Epithelial cell of proximal tubule (primary cell): Measurements from ENCODE around the gene TEX22. TPM values are rescaled to one million over a fixed set of nuclear protein-coding genes. Genes with fewer than 3 reads are reported as not detected.

ENCODE experiments used
- DNase-seq: peaks from one replicate; pipeline ENCODE4 v3.0.0-alpha.2; 2011; ENCODE audit warnings: low read depth
- H3K4me3 ChIP-seq: 2 replicates; pipeline ENCODE4 v1.5.1; 2011; ENCODE audit warnings: low read depth, mild to moderate bottlenecking, low read length
- CTCF ChIP-seq: conservative IDR thresholded peaks from 2 replicates; pipeline ENCODE4 v1.5.1; 2012; ENCODE audit warnings: low read depth, mild to moderate bottlenecking, low read length
- total RNA-seq: library from RNA; depleted of rRNA; stranded (reverse); fragments of >200 nt; gene quantifications from 2 replicates; pipeline ENCODE4 v1.2.3, GENCODE V29; 2015

TEX22 gene
- total RNA-seq, 1 donor from 2014 or later, result 0.29 TPM

- H3K4me3 ChIP-seq, result no peak overlapping the region
- TF ChIP-seq CTCF, result no peak
- no peak for DNase-seq
These were observed 31.0 kb upstream of the TEX22 start for GRCh38 chr14:105367116-105368031.

DNA sequence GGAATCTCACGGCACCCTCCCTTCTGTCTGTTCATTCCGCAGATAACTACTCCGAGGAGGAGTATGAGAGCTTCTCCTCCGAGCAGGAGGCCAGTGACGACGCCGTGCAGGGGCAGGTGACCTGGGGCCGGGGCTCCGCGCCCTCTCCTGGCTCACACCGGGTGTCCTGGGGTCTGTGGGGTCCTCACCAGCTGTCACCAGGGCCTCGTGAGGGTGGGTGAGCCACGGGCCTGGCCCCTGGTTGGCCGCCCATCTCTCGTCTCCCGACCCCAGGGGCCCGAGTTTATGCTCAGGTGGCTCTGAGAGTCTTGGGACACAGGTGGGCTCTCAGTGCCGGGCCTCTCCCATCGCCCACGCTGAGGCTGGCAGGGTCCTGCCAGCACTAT lies 30.3 kb upstream of the TEX22 start:
- no peak for DNase-seq
- H3K4me3 ChIP-seq, result no peak overlapping the region
- TF ChIP-seq CTCF, result no peak

GRCh38 chr14:105368426-105368825 lies 29.9 kb upstream of the TEX22 start:
- no peak overlapping the region for H3K4me3 ChIP-seq
- TF ChIP-seq CTCF, result no peak
- no peak for DNase-seq

DNA sequence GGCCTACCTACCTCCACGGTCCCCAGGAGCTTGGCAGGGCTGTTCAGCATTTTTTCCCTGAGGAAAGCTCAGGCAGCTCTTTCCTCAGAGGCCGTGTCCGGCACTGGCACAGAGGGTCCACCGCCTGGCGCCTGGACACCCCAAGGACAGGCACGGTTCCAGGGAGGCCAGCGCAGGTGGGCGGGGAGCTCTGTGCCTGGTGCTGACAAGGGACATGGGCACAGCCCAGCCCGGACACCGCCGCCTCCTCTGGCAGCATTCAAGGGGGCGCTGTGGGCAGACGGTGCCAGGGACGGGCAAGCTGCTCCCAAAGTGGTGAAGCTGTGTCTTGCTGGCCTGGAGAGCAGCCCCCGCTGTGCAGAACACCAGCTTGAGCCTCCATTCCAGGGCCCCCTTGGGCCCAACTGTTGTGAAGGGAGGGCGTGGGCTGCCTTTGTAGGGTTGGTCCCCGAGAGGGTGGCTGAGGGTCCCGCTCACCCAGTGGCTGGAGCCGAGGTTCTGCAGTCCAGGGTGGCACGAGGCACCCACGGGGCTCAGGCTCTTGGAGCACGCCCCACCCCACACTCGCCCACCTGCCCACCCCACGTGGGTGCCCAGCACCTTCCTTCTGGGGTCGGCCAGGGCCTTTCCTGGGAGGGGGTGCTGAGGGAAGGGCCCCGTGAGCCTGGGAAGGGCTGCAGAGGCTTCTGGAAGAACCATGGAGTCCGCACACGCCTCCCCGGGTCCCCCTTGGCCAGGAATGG lies 29.3 kb upstream of the TEX22 start:
- DNase-seq, result no peak
- no peak for TF ChIP-seq CTCF
- H3K4me3 ChIP-seq, result no peak overlapping the region

- no peak for TF ChIP-seq CTCF
- H3K4me3 ChIP-seq, result no peak overlapping the region
- DNase-seq, result no peak
These were observed 28.7 kb upstream of the TEX22 start for GRCh38 chr14:105369653-105370040.

GRCh38 chr14:105374389-105374788 lies 23.9 kb upstream of the TEX22 start:
- TF ChIP-seq CTCF, result no peak
- DNase-seq, result no peak
- no peak overlapping the region for H3K4me3 ChIP-seq
